Measurements from ENCODE around the gene UGT1A3.

UGT1A3 gene

DNA sequence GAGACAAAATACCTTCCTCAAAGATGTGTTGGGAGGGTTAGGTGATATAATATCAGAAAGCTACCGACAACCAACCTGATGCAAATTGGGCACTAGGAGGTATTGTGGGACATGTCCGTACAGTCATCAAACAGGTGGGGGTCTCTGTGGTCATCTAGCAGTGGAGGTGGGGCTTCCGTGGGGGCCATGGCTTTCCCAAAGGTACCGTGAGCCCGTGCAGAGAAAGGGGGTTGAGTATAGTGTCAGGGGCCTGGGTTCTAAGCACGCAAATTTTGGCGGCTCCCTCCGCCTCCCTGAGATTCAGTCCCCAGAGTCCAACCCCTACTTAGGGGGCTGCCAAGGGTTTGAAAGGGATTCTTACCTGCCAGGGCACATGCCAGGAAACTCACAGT is 92.9 kb downstream of the UGT1A3 start:
- Histone ChIP-seq H3K27me3 (ENCODE audit: low read length) (no peaks in the 10 kb centered on the region), H2AFZ (ENCODE audit: low read depth, low read length, severe bottlenecking) (no peak overlapping the region), H3K9me3 (ENCODE audit: insufficient read depth, low read length) (no peaks in the 10 kb centered on the region), H3K4me3 (ENCODE audit: insufficient read depth, low read length, poor library complexity, severe bottlenecking) (no peak overlapping the region), H3F3A (ENCODE audit: insufficient read depth) (no peaks in the 10 kb centered on the region), H3K79me2 (ENCODE audit: insufficient read depth, low read length) (no peaks in the 10 kb centered on the region), H4K20me1 (ENCODE audit: low read depth, low read length) (no peaks in the 10 kb centered on the region), H3K9me2 (replicated peaks; ENCODE audit: insufficient read depth, low read length) (no peaks in the 10 kb centered on the region), H3K27ac (ENCODE audit: low read depth, low read length) (no peak overlapping the region), H3K4me2 (ENCODE audit: low read depth, low read length, poor library complexity, severe bottlenecking) (no peak overlapping the region), H3K36me3 (ENCODE audit: low read length) (no peaks in the 10 kb centered on the region), H3K9ac (ENCODE audit: low read length) (no peak overlapping the region)
- TF ChIP-seq EZH2phosphoT487 (conservative IDR thresholded peaks at IDR 0.05; ENCODE audit: low read length): no peak
- TF ChIP-seq, protein P1, sequence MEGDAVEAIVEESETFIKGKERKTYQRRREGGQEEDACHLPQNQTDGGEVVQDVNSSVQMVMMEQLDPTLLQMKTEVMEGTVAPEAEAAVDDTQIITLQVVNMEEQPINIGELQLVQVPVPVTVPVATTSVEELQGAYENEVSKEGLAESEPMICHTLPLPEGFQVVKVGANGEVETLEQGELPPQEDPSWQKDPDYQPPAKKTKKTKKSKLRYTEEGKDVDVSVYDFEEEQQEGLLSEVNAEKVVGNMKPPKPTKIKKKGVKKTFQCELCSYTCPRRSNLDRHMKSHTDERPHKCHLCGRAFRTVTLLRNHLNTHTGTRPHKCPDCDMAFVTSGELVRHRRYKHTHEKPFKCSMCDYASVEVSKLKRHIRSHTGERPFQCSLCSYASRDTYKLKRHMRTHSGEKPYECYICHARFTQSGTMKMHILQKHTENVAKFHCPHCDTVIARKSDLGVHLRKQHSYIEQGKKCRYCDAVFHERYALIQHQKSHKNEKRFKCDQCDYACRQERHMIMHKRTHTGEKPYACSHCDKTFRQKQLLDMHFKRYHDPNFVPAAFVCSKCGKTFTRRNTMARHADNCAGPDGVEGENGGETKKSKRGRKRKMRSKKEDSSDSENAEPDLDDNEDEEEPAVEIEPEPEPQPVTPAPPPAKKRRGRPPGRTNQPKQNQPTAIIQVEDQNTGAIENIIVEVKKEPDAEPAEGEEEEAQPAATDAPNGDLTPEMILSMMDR (IDR thresholded peaks at IDR 0.05; ENCODE audit: insufficient read depth, low read length, poor library complexity, severe bottlenecking): no peak

DNA sequence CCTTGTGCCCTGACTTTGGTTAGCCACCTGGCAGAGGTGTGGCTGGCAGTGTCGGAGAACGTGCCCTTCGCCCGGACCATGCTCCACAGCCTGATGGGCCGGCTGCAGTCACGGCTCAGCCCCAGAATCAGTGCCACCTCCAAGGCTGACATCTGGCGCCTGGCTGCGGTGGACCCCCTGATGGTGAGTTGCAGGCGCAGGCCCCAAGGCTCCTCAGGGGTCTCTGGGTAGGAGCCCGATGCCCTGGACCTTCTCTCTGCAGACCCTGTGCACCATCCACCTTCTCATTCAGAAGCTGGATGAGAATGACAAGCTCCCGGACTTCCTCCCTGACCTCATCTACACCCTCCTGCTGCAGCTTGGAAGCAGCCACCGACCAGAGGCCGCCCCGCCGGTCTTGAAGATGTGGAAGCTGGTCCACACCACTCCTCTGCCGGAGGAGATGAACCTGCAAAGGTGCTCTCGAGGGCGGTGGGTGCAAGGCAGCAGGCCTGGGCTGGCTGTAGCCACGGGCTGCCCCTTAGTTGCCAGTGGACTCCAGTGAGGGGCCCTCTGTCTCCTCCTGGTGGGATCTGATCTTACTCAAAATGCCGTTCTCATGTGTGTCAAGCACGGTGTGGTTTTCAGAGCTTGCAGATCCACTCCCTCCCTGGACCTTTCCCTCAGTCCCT is 93.4 kb downstream of the UGT1A3 start:
- no peaks in the 10 kb centered on the region for H3K79me2 ChIP-seq (ENCODE audit: insufficient read depth, low read length)
- H3K9me3 ChIP-seq (ENCODE audit: insufficient read depth, low read length): no peaks in the 10 kb centered on the region
- H2AFZ ChIP-seq (ENCODE audit: low read depth, low read length, severe bottlenecking): no peak overlapping the region
- H3K9ac ChIP-seq (ENCODE audit: low read length): no peak overlapping the region
- no peaks in the 10 kb centered on the region for H4K20me1 ChIP-seq (ENCODE audit: low read depth, low read length)
- H3K27me3 ChIP-seq (ENCODE audit: low read length): no peaks in the 10 kb centered on the region
- no peak overlapping the region for H3K4me2 ChIP-seq (ENCODE audit: low read depth, low read length, poor library complexity, severe bottlenecking)
- H3K9me2 ChIP-seq (replicated peaks; ENCODE audit: insufficient read depth, low read length): no peaks in the 10 kb centered on the region
- H3K36me3 ChIP-seq (ENCODE audit: low read length): no peaks in the 10 kb centered on the region
- TF ChIP-seq, protein P1 (IDR thresholded peaks at IDR 0.05; ENCODE audit: insufficient read depth, low read length, poor library complexity, severe bottlenecking): no peak
- TF ChIP-seq EZH2phosphoT487 (conservative IDR thresholded peaks at IDR 0.05; ENCODE audit: low read length): no peak
- H3K4me3 ChIP-seq (ENCODE audit: insufficient read depth, low read length, poor library complexity, severe bottlenecking): no peak overlapping the region
- no peak overlapping the region for H3K27ac ChIP-seq (ENCODE audit: low read depth, low read length)
- H3F3A ChIP-seq (ENCODE audit: insufficient read depth): no peaks in the 10 kb centered on the region
